ENCODE results near the gene FGD5.
"Not testable (repeated sequence)": the region's sequence is repeated elsewhere in the genome, so short reads cannot be mapped to it uniquely, and the experiment has no call there.

Gene FGD5

DNA sequence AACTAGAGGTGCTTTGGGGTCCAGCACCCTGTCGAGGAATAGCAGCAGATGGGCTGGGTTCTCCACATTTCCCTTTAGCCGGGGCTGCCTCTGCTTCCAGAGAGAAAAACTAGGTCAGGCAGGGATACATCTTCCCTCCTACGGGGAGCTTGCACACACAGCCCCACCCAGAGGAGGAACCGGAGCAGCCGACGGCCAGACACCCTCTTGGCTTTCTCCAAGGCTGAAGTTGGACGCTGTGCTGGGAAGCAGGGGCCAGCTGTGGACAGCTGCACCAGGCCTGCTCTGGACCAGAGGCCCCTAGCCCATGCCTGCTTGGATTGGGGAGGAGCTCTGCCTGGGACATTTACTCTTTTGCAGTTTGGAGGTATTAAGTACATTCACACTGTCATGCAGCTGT is 84.0 kb downstream of the FGD5 start:
- TF ChIP-seq, protein P1, sequence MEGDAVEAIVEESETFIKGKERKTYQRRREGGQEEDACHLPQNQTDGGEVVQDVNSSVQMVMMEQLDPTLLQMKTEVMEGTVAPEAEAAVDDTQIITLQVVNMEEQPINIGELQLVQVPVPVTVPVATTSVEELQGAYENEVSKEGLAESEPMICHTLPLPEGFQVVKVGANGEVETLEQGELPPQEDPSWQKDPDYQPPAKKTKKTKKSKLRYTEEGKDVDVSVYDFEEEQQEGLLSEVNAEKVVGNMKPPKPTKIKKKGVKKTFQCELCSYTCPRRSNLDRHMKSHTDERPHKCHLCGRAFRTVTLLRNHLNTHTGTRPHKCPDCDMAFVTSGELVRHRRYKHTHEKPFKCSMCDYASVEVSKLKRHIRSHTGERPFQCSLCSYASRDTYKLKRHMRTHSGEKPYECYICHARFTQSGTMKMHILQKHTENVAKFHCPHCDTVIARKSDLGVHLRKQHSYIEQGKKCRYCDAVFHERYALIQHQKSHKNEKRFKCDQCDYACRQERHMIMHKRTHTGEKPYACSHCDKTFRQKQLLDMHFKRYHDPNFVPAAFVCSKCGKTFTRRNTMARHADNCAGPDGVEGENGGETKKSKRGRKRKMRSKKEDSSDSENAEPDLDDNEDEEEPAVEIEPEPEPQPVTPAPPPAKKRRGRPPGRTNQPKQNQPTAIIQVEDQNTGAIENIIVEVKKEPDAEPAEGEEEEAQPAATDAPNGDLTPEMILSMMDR (IDR thresholded peaks at IDR 0.05; ENCODE audit: low read depth, low read length), result no peak
- no peak overlapping the region for H3K4me3 ChIP-seq (replicated peaks in 1 of 2; ENCODE audit: low read depth in 2 of 2, low read length in 2 of 2)
- peak in 1 of 2 donors; percentile 9 for DNase-seq (ENCODE audit: low read depth in 2 of 2)

DNA sequence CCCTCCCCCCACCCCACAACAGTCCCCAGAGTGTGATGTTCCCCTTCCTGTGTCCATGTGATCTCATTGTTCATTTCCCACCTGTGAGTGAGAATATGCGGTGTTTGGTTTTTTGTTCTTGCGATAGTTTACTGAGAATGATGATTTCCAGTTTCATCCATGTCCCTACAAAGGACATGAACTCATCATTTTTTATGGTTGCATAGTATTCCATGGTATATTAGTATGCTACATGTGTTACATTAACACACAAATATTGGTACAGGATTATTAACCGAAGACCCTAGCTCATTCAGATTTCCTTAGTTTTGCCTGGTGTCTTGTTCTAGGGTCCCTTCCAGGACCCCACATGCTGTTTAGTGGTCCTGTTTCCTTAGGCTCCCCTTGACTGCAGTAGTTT is 84.7 kb downstream of the FGD5 start:
- not testable (repeated sequence) for DNase-seq (ENCODE audit: low read depth in 2 of 2); H3K4me3 ChIP-seq (replicated peaks in 1 of 2; ENCODE audit: low read depth in 2 of 2, low read length in 2 of 2)

DNA sequence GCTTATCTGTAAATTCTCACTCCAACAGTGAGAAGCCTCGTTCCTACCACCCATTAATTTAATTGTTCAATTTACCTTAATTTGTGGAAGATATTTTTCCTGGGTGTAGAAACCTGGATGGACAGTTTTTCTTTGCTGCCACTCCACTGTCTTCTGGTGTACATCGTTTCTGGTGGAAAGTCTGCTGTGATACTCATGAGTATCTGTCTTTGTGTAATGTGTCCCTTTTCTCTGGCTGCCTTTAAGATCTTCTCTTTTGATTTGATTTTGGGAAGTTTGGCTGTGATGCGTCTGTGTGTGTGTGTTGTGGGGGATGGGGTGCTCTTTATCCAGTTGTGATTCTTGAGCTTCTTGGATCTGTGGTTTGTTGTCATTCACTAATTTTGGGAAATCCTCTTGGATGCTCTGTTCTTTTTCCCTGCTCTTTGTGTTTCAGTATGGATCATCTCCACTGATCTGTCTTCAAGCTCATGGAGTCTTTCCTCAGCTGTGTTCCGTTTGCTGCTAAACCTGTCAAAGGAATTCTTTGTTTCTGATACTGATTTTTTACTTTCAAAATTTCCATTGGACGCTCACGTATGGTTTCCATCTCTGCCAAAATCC is 86.4 kb downstream of the FGD5 start:
- DNase-seq (ENCODE audit: low read depth in 2 of 2), result no peak
- TF ChIP-seq, protein P1 (IDR thresholded peaks at IDR 0.05; ENCODE audit: low read depth, low read length), result no peak
- no peak overlapping the region for H3K4me3 ChIP-seq (replicated peaks in 1 of 2; ENCODE audit: low read depth in 2 of 2, low read length in 2 of 2)

DNA sequence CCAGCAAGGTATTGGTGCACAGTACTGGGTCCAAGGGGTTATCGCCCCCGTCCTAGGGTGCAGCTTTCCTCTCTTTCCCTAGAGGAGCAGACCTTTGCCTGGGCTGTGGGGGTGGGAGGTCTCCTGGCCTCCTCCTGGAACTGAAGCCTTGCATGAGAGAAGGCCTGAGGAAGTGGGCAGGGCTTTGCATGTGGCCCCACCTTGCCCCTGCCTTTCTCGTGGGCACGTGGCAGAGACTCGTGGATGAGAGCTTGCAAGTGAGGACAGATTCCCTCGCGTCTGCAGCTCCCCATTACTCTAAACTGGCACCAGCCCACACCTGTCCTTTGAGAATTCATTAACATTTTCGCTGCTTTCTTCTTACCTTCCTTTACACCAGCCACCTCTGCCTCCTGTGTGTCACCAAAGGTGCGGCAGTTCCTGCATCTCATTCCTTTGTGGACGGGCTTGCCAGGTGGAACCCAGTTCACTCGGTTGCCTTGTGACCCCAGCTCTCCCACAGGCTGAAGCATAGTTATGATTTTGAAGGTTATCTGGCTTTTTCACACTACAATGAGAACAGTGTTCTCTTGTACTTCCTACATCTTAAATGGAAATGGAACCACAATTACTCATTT is 87.7 kb downstream of the FGD5 start:
- H3K4me3 ChIP-seq (replicated peaks in 1 of 2; ENCODE audit: low read depth in 2 of 2, low read length in 2 of 2), result no peak overlapping the region
- DNase-seq (ENCODE audit: low read depth in 2 of 2), result no peak
- TF ChIP-seq, protein P1 (IDR thresholded peaks at IDR 0.05; ENCODE audit: low read depth, low read length), result no peak

DNA sequence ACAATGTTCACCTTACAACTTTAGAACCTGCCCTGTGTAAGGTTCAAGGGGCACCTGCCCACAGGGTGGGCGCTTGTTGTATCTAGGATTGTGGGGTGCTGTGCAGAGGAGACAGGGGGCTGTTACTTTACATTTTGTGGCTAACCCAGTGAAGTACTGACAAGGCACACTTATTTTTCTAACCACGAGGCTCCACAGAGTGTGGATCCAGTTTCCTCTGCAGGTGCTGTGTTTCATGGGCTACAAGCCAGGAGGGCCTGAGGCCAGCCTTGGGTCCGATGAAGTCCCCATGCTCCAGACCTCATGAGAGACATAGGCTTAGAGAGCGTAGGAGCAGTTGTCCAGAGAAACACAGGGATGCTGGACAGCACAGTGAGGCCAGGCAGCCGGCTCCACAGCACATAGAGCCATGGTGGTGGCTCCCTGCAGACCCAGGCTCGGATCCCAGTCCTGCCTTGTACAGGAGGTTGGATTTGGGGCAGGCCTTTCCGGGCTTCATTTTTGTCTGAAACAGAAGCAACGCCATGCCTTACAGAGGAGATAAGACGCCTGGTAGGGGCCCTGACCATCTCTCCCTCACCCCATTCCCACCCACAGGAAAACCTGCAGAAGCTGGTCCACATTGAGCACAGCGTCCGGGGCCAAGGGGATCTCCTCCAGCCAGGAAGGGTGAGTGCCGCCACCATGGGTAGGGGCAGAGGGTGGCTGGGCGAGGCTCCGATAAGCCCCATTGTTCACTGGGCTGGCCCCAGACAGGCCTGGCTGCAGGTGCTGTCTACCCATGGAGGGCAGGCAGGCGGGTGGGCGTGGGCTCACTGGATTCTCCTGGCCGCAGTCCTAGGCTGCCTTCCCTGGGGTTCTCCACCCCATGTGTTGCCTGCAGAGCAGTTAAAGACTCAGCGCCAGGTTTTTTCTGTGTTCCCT is 88.5 kb downstream of the FGD5 start:
- H3K4me3 ChIP-seq (replicated peaks in 1 of 2; ENCODE audit: low read depth in 2 of 2, low read length in 2 of 2), result no peak overlapping the region
- TF ChIP-seq, protein P1 (IDR thresholded peaks at IDR 0.05; ENCODE audit: low read depth, low read length), result no peak
- DNase-seq (ENCODE audit: low read depth in 2 of 2), result no peak

DNA sequence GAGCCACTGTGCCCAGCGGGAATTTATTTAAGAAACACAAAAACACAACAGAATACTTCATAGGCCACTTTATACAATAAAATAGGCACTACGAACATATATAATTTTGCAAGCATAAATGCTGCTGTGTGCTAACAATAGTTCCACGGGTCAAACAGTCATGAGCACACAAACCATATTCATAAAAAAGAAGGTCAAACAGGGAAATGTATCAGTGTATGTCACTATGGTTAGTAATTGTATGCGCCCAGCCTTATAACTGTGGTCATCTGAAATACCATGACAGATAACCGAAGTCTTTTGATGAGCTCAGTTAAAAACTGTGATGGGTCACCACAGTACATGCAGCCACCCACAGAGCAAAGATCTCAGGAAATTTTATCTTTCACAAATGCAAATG is 90.5 kb downstream of the FGD5 start:
- TF ChIP-seq, protein P1 (IDR thresholded peaks at IDR 0.05; ENCODE audit: low read depth, low read length), result no peak
- no peak overlapping the region for H3K4me3 ChIP-seq (replicated peaks in 1 of 2; ENCODE audit: low read depth in 2 of 2, low read length in 2 of 2)
- DNase-seq (ENCODE audit: low read depth in 2 of 2), result no peak

DNA sequence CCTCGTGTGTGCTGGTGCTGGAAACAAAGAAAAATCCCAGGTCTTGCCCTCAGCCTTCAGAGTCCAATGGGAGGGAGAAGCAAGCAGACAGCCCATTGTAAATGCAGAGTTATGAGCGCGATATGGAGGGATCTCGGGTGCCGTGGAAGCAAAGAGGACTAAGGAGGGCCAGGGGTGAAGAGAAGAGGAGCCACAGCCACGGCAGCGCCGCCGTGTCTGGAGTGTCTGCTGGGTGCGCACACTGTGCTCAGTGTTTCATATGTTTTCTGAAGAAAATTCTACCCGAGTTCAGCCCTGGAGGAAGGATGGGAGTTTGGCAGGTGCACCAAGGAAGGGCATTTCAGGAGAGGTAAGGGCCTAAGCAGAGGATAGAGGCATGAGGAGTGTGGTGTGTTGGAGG is 92.9 kb downstream of the FGD5 start:
- DNase-seq (ENCODE audit: low read depth in 2 of 2), result no peak
- TF ChIP-seq, protein P1 (IDR thresholded peaks at IDR 0.05; ENCODE audit: low read depth, low read length), result no peak
- no peak overlapping the region for H3K4me3 ChIP-seq (replicated peaks in 1 of 2; ENCODE audit: low read depth in 2 of 2, low read length in 2 of 2)
